ENCODE data around the gene MSL3B.
"Not testable (repeated sequence)": the region's sequence is repeated elsewhere in the genome, so short reads cannot be mapped to it uniquely, and the experiment has no call there.

The MSL3B gene

DNA sequence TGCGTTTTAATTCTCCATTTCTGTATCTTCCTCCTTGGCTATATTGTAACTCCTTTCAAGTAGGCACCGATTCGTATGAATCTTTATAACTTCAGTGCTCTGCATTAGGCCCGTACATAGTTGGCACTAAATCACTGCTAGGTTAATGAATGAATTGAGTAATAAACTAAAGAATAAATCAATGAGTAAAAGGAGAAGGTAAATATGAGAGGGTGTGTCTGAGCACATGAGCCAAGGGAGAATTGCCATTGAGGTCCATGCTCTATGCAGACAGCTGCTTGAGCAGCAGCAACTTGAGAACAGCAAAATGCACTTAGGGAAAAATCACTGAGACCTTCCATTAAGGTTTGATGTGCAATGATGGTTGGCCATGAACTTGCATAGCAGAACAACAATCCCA, 37.8 kb upstream of the MSL3B start:
- H3K9me3 ChIP-seq: no peaks in the 10 kb centered on the region
- no peaks in the 10 kb centered on the region for H3K4me1 ChIP-seq
- 90 to 94% methylated on average over 4 of the region's 4 CpGs for WGBS, 2 donors
- H3K4me3 ChIP-seq (replicated peaks in 1 of 3): no peak overlapping the region
- no peaks in the 10 kb centered on the region for H3K36me3 ChIP-seq
- intact Hi-C loops (cut with DNase I): no loop called here
- no peak for TF ChIP-seq POLR2A (IDR thresholded peaks at IDR 0.05)
- TF ChIP-seq, protein P1, sequence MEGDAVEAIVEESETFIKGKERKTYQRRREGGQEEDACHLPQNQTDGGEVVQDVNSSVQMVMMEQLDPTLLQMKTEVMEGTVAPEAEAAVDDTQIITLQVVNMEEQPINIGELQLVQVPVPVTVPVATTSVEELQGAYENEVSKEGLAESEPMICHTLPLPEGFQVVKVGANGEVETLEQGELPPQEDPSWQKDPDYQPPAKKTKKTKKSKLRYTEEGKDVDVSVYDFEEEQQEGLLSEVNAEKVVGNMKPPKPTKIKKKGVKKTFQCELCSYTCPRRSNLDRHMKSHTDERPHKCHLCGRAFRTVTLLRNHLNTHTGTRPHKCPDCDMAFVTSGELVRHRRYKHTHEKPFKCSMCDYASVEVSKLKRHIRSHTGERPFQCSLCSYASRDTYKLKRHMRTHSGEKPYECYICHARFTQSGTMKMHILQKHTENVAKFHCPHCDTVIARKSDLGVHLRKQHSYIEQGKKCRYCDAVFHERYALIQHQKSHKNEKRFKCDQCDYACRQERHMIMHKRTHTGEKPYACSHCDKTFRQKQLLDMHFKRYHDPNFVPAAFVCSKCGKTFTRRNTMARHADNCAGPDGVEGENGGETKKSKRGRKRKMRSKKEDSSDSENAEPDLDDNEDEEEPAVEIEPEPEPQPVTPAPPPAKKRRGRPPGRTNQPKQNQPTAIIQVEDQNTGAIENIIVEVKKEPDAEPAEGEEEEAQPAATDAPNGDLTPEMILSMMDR (IDR thresholded peaks at IDR 0.05): no peak
- no peak for DNase-seq
- no peak overlapping the region for H3K27ac ChIP-seq
- H3K27me3 ChIP-seq: no peaks in the 10 kb centered on the region

DNA sequence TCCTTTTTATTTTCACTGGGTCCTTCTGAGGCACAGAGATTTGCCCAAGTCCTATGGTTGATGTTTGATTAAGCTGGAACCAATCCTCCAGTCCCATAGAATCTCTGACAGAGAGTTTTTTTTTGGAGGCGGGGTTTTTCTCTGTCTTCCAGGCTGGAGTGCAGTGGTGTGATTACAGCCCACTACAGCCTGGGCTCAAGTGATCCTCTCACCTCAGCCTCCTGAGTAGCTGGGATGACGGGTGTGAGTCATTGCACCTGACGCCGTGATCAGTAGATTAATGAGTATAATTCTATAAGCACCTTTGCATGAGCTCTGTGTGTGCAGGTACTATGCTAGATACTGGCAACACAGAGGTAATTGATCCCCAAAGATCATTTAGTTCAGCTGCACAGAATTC, 33.7 kb upstream of the MSL3B start:
- no peaks in the 10 kb centered on the region for H3K36me3 ChIP-seq
- no peaks in the 10 kb centered on the region for H3K4me1 ChIP-seq
- 57% methylated on average over 4 of the region's 4 CpGs for WGBS, 2 donors
- no peak for DNase-seq
- no peaks in the 10 kb centered on the region for H3K27me3 ChIP-seq
- no peaks in the 10 kb centered on the region for H3K9me3 ChIP-seq
- H3K27ac ChIP-seq: no peak overlapping the region
- no peak overlapping the region for H3K4me3 ChIP-seq (replicated peaks in 1 of 3)
- intact Hi-C loops (cut with DNase I): no loop called here
- TF ChIP-seq, protein P1 (IDR thresholded peaks at IDR 0.05): no peak
- no peak for TF ChIP-seq POLR2A (IDR thresholded peaks at IDR 0.05)

DNA sequence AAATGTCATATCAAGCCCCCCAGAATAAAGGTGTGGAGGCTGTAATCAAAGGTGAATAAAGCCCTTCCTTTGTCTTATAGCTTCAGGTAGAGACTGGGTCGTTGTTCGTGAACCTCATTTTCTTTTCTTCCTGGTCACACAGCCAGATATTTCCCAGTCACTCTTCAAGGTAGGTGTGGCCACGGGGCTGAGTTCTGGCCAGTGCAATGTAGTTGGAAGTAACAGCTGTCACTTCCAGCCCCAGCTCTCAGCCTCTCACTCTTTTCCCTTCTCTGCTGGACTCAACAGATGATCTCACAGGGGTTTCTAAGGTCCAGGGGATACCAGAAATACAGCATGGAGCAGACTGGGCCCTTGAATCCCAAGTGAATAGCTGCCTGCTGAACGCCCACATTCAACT, 33.2 kb upstream of the MSL3B start:
- no peak overlapping the region for H3K27ac ChIP-seq

DNA sequence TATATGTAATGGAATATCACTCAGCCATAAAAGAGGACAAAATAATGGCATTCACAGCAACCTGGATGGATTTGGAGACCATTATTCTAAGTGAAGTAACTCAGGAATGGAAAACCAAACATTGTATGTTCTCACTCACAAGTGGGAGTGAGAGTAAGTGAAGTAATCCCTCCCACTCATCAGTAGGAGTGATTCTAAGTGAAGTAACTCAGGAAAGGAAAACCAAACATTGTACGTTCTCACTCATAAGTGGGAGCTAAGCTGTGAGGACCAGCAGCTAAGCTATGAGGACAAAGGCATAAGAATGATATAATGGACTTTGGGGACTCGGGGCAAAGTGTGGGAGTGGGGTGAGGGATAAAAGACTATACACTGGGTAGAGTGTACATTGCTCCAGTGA, 28.1 kb upstream of the MSL3B start:
- H3K4me3 ChIP-seq (replicated peaks in 1 of 3); intact Hi-C loops (cut with DNase I); H3K27ac ChIP-seq; H3K4me1 ChIP-seq; H3K27me3 ChIP-seq; H3K36me3 ChIP-seq; H3K9me3 ChIP-seq; DNase-seq: not testable (repeated sequence)
- WGBS, 2 donors: 50 to 62% methylated on average over 2 of the region's 2 CpGs

More for the DNA sequence above, 33.2 kb upstream of the MSL3B start:
- Histone ChIP-seq H3K4me3 (replicated peaks in 1 of 3) (no peak overlapping the region), H3K36me3 (no peaks in the 10 kb centered on the region), H3K4me1 (no peaks in the 10 kb centered on the region), H3K27me3 (no peaks in the 10 kb centered on the region), H3K9me3 (no peaks in the 10 kb centered on the region)
- intact Hi-C loops (cut with DNase I): no loop called here
- no peak for DNase-seq
- TF ChIP-seq POLR2A (IDR thresholded peaks at IDR 0.05): no peak
- TF ChIP-seq, protein P1 (IDR thresholded peaks at IDR 0.05): no peak
- 69 to 77% methylated on average over 4 of the region's 4 CpGs for WGBS, 2 donors

DNA sequence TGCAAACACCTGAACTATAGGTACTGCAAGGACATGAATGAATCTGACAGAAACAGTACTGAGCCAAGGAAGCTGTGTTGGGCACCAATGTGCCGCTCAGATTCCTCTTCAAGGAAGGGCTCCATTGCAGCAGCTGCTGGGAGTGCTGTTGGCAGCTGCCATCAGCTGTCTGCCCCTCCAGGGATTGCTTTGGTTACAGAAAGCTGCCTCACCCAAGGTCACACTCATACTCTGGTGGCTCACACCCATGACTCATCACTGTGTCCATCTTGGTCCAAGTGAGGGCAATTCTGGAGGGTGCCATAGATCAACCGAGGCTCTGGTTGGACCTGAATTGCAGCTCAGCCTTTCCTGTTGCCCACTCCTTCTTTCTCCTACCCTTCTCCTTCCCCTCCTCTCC, 24.6 kb upstream of the MSL3B start:
- intact Hi-C loops (cut with DNase I): no loop called here
- H3K27me3 ChIP-seq: no peaks in the 10 kb centered on the region
- no peaks in the 10 kb centered on the region for H3K9me3 ChIP-seq
- no peak overlapping the region for H3K27ac ChIP-seq
- no peaks in the 10 kb centered on the region for H3K36me3 ChIP-seq
- no peak overlapping the region for H3K4me3 ChIP-seq (replicated peaks in 1 of 3)
- TF ChIP-seq, protein P1 (IDR thresholded peaks at IDR 0.05): no peak
- no peak for TF ChIP-seq POLR2A (IDR thresholded peaks at IDR 0.05)
- H3K4me1 ChIP-seq: no peaks in the 10 kb centered on the region
- WGBS, 2 donors: 81 to 88% methylated on average over 2 of the region's 2 CpGs
- no peak for DNase-seq

DNA sequence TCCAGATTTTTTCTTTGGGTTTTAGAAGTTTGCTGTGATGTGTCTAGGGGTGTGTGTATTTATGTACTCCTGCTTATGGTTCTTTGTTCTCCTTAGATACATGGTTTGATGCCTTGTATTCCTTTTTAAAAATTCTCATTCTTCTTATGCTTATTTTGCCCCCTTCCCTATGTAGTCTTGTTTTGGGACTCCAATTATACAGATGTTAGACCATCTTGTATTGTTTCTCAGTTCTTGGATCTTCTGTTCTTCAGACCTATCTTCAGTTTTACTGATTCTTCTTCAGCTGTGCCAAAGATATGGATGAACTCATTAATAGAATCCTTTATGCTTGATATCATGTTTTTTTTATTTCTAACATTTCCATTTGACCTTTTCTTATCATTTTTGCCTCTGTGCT, 14.2 kb upstream of the MSL3B start:
- no peaks in the 10 kb centered on the region for H3K36me3 ChIP-seq
- TF ChIP-seq, protein P1 (IDR thresholded peaks at IDR 0.05): no peak

DNA sequence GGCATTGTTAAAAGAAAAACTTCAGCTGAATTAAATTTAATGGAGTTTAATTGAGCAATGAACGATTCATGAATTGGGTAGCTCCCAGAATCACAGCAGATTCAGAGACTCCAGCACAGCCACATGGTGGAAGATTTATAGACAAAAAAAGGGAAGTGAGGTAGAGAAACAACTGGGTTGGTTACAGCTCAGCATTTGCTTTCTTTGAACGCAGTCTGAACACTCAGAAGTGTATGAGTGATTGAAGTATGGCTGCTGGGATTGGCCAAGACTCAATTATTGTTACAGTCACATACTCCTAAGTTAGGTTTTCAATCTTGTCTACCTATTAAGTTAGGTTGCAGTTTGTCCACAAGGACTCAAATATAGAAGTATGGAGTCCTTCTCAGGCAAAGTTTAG, 3.9 kb upstream of the MSL3B start:
- H3K9me3 ChIP-seq; H3K4me3 ChIP-seq (replicated peaks in 1 of 3); intact Hi-C loops (cut with DNase I); H3K4me1 ChIP-seq; DNase-seq; H3K27ac ChIP-seq; H3K36me3 ChIP-seq; H3K27me3 ChIP-seq: not testable (repeated sequence)
- WGBS, 2 donors: 40 to 53% methylated on average over 2 of the region's 2 CpGs

More for the DNA sequence above, 14.2 kb upstream of the MSL3B start:
- Histone ChIP-seq H3K9me3 (no peaks in the 10 kb centered on the region), H3K4me1 (no peaks in the 10 kb centered on the region), H3K27ac (no peak overlapping the region), H3K27me3 (no peaks in the 10 kb centered on the region), H3K4me3 (replicated peaks in 1 of 3) (no peak overlapping the region)
- no peak for DNase-seq
- intact Hi-C loops (cut with DNase I): no loop called here
